GM19328 (cell line): ENCODE data around the gene IQGAP2.

Experiments
- ATAC-seq: cut with Tn5 transposase; IDR thresholded peaks from one replicate; pipeline ENCODE4 v1.9.1; 2021; ENCODE audit warnings: mild to moderate bottlenecking, moderate library complexity; ENCODE audit not compliant: unreplicated experiment

Gene IQGAP2

DNA sequence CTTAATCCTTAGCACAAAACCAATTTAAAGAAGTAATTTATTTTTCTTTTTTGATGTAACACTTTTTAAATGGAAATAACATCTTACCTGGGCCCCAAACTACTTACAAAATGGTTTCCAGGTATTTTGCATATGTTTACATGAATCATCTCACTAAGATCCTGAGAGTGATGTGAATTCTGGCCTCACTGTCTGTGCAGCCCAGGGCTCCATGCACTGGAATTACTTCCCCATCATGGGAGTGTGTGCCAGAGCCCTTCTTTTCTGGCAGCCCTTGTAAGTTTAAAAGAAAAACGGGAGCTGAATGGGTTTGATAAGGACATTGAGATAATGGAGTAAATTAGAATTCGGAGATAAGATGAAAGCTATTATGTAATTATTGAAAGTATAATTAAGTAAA lies 300.6 kb downstream of the IQGAP2 start:
- ATAC-seq, result no peak

DNA sequence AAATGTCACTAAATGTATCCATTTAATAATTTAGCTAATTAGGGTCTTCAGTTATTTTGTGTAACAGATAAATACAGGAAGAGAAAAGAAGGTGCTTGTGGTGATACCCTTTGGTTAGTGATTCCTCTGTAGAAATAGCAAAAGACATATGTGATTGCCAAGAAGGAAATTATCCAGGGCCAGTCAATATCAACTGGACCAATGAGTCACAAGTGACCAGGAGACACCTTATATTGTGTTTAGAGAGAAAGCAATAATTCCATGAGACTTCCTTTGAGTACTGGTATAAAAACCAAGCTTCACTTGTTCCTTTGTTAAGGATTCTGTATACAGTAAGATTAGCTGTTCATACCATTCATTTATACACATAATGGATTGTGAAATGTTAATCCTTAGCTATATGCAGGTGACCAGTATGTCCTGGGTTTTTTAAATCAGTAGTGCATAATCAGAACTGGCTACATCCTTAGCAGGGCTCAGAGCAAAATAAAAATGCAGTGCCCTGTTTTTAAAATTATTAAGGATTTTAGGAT lies 301.1 kb downstream of the IQGAP2 start:
- no peak for ATAC-seq

GRCh38 chr5:76705574-76705973 lies 302.5 kb downstream of the IQGAP2 start:
- ATAC-seq, result no peak

- ATAC-seq, result no peak
These were observed 306.7 kb downstream of the IQGAP2 start for GRCh38 chr5:76709762-76710161.

DNA sequence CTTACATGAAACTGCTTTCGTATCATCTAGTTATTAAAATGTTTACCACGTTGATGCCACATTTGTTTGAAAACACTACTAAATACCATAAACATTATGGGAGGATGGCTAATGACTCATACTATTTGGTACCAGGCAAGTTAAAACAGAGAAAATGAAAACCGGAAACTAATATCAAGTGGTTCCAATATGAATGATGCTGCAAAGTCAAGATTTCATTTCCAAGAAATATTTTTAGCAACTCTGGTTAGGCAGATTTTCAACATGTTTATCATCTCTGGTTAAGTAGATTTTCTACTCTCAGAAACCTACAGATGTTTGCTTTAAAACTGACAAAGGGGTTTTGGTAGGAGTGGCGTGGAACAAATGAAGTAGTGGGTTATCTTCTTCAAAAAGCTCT lies 307.9 kb downstream of the IQGAP2 start:
- no peak for ATAC-seq

- ATAC-seq, result no peak
These were observed 311.8 kb downstream of the IQGAP2 start for GRCh38 chr5:76714751-76715485.

DNA sequence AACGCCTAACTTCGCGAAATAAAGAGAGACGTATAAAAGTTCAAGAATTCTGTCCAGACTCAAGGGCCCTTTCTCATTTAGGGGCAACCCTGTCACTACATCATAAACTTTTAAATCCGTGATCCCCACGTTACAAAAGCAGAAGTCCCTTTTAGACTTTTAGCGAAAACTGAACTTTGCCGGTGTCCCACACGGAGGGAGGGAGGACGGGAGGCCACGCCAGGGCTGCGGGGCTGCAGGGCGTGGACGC lies 312.3 kb downstream of the IQGAP2 start:
- no peak for ATAC-seq

DNA sequence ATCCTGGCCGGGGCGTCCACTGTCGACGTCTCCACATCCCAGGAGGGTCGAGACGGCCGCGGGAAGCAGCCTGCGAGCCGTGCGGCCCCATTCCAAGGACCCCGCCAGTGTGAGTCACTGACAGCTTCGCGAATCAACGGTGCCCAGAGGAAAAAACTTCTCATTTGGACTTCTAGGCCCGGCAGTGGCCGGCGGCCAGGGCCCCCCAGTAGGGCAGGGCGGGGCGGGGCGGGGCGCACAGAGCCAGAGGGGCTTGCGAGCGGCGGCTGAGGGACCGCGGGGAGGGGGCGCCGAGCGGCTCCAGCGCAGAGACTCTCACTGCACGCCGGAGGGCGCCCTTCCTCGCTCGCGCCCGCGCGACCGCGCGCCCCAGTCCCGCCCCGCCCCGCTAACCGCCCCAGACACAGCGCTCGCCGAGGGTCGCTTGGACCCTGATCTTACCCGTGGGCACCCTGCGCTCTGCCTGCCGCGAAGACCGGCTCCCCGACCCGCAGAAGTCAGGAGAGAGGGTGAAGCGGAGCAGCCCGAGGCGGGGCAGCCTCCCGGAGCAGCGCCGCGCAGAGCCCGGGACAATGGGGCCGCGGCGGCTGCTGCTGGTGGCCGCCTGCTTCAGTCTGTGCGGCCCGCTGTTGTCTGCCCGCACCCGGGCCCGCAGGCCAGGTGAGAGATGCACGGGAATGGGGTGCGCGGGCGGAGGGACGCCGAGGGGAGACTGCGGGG lies 312.8 kb downstream of the IQGAP2 start, which contains the start of gene F2R:
Gene F2R, plus strand, starts transcription at position 391 of the 720 bp plus-strand sequence. Its CDS starts 182 bp downstream, at position 573.
- peak; percentile 64 for ATAC-seq

DNA sequence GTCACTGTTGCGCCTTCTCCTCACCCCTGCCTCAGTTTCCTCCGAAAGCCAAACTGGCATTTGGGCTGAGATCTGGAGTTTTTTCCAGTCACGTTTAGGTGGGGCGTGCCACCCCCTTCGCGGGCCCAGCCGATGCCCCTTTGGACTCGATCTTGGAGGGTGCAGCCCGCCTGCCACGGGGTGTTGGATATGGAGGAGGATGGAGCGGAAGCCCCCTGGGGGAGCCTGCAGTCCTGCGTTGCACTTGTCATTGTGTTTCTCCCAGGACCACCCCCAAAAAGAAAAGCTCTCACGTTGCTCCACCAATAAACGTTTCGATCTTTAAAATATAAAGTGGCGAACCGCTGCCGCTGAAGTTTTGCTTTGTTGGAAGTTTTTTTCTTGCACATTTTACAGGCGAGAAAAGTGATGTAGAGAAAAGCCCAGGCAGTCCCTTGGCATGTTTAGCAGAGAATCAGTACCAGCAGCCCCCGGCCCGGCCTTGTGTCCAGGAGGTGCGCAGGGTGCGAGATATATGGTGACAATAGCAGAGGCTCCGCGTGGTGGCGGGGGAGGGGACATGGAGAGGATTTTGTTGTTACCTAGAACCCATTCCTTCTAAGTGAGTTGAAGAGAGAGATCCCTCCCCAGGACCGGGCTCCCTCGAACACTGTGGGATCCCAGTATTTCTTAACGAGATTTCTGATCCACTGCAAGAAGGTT lies 313.5 kb downstream of the IQGAP2 start:
- ATAC-seq, result no peak

- ATAC-seq, result no peak
These were observed 314.4 kb downstream of the IQGAP2 start for GRCh38 chr5:76717222-76718083.

- ATAC-seq, result no peak
These were observed 315.3 kb downstream of the IQGAP2 start for GRCh38 chr5:76718381-76718832.

GRCh38 chr5:76718880-76719279 lies 315.8 kb downstream of the IQGAP2 start:
- no peak for ATAC-seq

GRCh38 chr5:76720988-76721569 lies 318.0 kb downstream of the IQGAP2 start:
- ATAC-seq, result peak; percentile 91

DNA sequence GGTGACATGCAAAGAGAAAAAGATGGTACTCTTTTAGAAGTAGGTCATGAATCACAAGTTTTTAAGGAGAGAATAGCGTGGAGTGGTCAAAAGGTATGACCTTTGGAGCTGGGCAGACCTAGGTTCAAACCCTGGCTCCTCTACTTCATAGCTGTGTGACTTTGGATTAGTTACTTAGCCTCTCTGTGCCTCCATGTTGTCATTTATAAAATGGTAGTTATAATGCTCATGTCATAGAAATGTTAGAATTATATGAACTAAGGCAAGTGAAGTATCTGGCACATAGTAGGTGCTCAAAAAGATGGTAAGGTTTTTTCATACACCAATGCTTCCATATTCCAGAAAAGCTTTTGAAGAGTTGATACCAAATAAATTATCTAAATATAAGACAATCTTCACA lies 320.2 kb downstream of the IQGAP2 start:
- no peak for ATAC-seq

DNA sequence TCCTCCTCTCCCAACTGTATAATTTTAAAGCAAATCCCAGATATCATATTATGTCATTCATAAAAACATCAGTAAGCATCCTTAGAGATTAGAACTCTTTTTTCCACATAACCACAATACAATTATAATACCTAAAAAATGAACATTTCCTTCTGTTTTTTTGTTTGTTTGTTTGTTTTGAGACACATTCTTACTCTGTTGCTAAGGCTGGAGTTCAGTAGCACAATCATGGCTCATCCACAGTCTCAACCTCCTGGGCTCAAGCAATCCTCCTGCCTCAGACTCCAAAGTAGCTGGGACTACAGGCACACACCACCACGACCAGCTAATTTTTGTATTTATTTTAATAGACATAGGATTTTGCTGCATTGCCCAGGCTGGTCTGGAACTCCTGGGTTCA lies 320.8 kb downstream of the IQGAP2 start:
- no peak for ATAC-seq

GRCh38 chr5:76724871-76725270 lies 321.8 kb downstream of the IQGAP2 start:
- ATAC-seq, result no peak

- ATAC-seq, result no peak
These were observed 325.9 kb downstream of the IQGAP2 start for GRCh38 chr5:76728965-76729364.

- ATAC-seq, result no peak
These were observed 326.5 kb downstream of the IQGAP2 start for GRCh38 chr5:76729373-76730290.

DNA sequence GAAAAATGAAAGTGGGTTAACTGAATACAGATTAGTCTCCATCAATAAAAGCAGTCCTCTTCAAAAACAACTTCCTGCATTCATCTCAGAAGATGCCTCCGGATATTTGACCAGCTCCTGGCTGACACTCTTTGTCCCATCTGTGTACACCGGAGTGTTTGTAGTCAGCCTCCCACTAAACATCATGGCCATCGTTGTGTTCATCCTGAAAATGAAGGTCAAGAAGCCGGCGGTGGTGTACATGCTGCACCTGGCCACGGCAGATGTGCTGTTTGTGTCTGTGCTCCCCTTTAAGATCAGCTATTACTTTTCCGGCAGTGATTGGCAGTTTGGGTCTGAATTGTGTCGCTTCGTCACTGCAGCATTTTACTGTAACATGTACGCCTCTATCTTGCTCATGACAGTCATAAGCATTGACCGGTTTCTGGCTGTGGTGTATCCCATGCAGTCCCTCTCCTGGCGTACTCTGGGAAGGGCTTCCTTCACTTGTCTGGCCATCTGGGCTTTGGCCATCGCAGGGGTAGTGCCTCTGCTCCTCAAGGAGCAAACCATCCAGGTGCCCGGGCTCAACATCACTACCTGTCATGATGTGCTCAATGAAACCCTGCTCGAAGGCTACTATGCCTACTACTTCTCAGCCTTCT lies 329.4 kb downstream of the IQGAP2 start:
- ATAC-seq, result no peak
